ENCODE data around the gene S100A4.
"Not testable (repeated sequence)": the region's sequence is repeated elsewhere in the genome, so short reads cannot be mapped to it uniquely, and the experiment has no call there.

The S100A4 gene

DNA sequence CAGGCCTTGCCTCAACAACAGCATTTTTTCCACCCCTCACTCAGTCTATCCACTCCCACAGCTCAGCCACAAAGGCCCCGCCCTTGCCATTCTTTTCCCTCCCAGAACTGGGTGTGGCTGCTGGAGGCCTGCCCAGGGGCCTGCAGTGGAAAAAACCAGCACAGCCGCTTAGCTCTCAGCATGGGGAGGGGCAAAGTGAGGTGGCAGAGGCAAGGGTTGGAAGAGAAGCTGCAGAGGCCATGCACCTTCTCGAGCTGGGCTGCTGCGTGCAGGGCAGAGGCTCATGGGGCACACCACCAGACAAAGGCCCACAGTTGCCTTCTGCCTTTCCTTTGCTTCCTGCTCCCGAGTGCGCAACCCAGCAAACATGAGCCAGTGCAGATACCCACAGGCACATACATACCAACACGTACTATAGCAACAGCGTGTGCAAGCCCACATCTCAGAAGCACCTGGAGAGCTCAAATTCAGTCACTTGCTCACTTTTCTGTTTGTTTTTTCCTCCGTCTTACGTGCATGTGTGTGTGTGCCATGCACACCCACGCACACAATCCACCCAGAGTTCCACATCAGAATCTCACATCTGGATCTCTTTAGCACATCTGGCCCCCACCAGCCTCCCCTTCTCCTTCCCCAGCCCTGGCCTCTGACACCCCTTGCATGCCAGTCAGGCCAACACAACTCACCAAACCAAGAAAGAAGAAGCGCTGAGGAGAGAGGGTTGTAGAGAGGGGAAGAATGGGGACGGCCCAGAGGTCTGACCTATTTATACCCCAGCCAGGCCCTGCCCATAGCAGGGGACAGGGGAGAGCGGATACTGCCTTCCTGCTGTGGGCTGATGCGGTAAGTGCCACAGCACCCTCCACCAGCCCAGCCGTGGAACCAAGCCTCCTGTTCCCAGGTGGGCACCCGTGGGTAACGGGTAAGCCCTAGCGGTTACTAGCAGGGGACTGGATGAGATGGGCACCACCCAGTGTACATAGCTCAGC lies at the start of gene S100A4:
Gene S100A4, minus strand, starts transcription at position 740 of the 989 bp plus-strand sequence. CDS start 1,012 bp downstream, outside the sequence.
- DNase-seq (ENCODE audit: low read depth), result peak; percentile 83

DNA sequence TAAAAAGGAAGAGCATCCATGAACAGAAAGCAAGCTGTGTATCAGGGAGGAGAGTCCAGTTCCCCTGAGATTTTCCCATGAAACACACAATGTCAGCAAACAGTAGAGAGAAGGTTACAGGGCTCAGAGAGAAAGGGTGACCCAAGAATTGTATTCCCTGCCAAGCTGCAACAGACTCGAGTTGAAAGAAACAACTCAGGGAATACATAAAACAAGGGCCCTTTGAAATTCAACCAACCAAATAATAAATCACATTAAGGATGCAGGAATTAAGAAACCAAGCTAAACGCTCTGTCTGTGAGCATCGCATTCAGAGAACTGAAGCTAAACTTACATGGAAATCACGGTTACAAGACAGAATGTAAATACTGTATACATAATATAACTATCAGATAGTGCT lies 47.1 kb upstream of the S100A4 start:
- DNase-seq (ENCODE audit: low read depth), result no peak

DNA sequence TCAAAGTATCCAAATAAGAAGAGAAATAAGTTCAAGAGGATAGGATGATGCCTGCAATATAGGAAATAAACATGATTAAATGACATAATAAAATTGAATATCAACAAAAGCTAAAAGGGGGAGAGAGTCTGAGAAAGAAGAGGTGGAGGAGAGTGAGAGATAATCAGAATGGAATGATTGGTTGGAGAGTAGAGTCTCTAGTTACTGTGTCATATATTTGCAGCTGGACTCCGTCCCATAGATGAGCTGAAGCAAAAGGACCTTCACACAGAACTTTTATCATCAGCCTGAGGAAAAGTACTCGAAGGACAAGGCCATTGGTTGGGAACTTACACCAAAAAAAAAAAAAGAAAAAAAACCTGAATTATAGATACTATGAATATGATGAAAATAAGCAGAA lies 42.9 kb upstream of the S100A4 start:
- no peak for DNase-seq (ENCODE audit: low read depth)

DNA sequence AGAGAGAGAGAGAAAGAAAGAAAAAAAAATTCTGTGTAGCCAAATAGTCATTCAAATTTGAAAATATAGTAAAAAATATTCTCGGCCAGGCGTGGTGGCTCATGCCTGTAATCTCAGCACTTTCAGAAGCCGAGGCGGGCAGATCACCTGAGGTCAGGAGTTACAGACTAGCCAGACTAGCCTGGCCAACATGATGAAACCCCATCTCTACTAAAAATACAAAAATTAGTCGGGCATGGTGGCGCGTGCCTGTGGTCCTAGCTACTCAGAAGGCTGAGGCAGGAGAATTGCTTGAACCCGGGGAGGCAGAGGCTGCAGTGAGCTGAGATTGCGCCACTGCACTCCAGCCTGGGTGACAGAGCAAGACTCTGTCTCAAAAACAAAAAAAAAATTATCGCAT lies 42.4 kb upstream of the S100A4 start:
- DNase-seq (ENCODE audit: low read depth), result not testable (repeated sequence)

DNA sequence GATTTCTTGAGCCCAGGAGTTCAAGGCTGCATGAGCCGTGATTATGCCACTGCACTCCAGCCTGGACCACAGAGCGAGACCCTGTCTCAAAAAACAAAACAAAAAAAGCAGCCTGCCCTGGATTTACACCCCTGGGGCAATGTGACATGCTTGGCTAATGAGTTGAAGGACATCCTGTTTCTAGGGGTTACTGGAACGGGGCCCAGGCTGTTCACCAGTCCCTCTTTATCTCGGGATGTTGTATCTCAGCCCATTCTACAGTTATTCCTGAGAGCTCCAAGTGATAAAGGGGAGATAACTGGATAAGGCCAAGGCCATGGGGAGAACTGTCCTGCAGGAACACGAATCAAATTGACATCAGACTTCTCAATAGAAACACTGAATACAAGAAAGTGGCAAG lies 41.7 kb upstream of the S100A4 start:
- no peak for DNase-seq (ENCODE audit: low read depth)

DNA sequence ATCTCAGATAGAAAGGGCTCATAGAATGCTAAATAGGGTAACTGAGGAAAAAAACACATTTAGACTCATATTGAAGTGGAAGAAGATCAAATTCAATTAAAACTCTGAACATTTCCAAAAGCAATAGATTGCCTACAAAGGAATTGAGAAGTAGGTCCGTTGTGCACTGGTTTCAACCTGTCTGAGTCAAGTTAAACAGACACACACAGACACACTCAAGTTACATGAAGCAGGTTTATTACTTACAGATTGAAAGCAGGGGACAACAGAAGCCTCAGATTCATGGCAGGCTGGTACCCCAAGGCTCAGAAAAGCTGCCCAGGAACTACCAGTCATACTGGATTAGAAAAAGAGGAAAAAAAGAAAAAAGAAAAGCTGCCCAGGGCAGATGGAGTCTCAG lies 40.7 kb upstream of the S100A4 start:
- DNase-seq (ENCODE audit: low read depth), result no peak

DNA sequence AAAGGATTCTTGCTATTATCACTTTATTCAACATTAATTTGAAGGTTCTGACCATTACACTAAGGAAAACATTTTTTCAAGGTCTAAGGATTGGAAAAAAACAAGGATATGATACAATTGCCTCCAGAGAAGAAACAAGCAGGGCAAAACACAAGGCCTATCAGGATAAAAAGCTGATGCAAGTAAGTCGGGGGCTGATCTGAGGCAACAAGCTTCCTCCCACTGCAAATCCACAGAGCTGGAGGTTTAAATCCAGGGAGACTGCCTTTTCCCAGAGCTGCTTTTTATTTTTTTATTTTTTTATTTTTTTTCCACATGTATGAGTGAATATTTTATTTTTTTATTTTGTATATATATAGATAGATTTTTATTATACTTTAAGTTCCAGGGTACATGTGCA lies 39.4 kb upstream of the S100A4 start:
- DNase-seq (ENCODE audit: low read depth), result no peak

DNA sequence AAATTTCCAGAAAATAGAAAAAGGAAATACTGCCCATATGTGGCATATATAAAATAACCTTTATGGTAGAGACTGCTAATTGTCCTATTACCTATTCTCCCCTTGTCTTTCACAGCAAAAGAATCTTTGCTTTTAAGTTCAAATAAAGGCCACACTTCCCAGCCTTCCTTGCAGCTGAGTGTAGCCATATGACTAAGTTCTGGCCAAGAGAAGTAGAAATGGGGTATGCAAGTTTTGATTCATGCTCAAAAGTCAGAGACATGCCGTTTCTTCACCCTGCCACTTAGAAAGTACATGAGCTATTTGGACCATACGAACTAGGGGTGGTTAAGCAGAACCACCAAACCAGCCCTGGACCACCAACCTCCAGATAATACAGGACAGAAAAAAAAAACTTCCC lies 38.4 kb upstream of the S100A4 start:
- DNase-seq (ENCODE audit: low read depth), result no peak

DNA sequence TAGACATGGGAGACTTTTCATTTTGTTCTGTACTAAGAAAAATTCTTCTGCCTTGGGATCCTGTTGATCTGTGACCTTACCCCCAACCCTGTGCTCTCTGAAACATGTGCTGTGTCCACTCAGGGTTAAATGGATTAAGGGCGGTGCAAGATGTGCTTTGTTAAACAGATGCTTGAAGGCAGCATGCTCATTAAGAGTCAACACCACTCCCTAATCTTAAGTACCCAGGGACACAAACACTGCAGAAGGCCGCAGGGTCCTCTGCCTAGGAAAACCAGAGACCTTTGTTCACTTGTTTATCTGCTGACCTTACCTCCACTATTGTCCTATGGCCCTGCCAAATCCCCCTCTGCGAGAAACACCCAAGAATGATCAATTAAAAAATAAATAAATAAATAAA lies 37.9 kb upstream of the S100A4 start:
- not testable (repeated sequence) for DNase-seq (ENCODE audit: low read depth)

DNA sequence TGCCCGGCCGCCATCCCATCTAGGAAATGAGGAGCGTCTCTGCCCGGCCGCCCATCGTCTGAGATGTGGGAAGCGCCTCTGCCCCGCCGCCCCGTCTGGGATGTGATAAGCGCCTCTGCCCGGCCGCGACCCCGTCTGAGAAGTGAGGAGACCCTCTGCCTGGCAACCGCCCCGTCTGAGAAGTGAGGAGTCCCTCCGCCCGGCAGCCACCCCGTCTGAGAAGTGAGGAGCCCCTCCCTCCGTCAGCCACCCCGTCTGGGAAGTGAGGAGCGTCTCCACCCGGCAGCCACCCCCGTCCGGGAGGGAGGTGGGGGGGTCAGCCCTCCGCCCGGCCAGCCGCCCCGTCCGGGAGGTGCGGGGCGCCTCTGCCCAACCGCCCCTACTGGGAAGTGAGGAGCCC lies 37.2 kb upstream of the S100A4 start:
- DNase-seq (ENCODE audit: low read depth), result not testable (repeated sequence)

DNA sequence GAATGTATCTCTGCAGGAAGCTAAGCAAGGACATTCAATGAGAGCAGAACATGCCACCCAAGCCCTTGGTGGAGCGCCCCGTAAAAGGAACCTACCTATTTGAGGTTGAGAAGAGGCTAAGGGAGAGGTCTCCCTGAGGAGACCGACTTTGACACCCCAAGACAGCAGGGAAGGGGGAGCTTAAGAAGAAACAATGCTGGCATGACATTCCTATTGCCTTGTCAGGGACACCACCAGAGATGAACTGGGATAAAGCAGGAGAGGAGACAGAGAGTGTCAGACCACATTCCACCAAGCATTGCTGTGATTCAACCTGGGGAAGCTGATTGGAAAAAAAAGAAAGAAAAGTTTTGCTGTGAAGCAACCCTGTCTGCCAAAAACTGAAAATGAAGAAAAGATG lies 33.3 kb upstream of the S100A4 start:
- DNase-seq (ENCODE audit: low read depth), result no peak

DNA sequence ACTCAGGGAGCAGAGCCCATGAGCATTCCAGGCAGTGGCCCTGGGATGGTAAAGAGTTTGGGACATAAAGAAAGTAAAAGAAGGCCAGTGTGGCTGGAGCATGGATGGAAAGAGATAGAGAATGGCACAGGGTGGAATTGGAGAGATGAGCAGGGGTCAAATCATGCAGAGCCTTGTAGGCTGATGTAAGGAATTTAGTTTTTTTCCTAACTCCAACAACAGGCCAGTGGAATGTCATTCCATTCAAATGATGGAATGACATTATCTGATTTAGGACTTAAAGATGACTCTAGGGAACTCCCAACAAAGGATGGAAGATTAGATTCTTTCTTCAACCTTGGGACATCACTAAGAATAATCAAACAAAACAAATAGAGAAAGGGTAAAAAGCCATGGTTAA lies 32.9 kb upstream of the S100A4 start:
- DNase-seq (ENCODE audit: low read depth), result no peak

DNA sequence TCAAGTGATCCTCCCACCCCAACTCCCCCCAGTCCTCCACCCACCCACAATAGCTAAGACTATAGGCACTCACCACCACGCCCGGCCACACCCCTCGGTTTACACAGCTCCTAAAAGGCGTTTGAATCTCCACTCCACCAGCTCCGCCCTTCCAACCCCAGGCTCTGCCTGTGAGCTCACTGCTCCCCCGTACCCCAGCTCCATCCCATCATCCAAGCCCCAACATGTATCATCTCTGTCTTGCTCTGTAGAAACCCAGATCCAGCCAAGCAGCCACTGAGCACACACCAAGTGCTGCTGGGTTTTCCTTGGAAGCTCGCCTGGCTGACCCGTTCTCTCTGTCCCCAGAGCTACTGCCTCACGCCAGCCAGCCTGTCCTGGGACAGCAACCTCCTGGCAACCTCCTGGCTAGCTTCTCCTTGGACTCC lies 32.0 kb upstream of the S100A4 start:
- DNase-seq (ENCODE audit: low read depth), result no peak

DNA sequence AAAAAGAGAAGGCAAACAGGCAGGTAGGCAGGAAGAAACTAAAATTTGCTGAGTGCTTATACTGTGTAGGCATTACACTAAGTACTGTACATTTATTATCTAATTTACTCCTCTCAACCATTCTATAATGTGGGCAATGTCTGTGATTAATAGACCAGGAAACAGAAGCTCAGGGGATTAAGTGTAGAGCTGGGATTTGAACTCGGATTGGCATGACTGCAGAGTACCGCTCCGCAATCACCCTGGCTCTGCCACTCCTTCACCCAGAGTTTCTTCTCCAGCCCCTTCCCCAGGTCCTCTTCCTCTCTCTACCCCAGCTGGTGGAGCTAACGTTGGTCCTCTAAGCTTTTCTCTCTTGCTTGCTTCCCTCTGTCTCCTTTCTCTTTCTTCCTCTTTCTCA lies 31.5 kb upstream of the S100A4 start:
- DNase-seq (ENCODE audit: low read depth), result no peak

DNA sequence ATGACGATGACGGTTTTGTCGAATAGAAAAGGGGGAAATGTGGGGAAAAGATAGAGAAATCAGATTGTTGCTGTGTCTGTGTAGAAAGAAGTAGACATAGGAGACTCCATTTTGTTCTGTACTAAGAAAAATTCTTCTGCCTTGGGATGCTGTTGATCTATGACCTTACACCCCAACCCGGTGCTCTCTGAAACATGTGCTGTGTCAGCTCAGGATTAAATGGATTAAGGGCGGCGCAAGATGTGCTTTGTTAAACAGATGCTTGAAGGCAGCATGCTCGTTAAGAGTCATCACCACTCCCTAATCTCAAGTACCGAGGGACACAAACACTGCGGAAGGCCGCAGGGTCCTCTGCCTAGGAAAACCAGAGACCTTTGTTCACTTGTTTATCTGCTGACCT lies 29.9 kb upstream of the S100A4 start:
- DNase-seq (ENCODE audit: low read depth), result not testable (repeated sequence)

DNA sequence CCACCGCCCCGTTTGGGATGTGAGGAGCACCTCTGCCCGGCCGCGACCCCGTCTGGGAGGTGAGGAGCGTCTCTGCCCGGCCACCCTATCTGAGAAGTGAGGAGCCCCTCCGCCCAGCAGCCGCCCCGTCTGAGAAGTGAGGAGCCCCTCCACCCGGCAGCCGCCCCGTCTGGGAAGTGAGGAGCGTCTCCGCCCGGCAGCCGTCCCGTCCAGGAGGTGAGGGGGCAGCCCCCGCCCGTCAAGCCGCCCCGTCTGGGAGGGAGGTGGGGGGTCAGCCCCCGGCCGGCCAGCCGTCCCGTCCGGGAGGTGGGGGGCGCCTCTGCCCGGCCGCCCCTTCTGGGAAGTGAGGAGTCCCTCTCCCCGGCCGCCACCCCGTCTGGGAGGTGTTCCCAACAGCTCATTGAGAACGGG lies 29.5 kb upstream of the S100A4 start:
- not testable (repeated sequence) for DNase-seq (ENCODE audit: low read depth)

DNA sequence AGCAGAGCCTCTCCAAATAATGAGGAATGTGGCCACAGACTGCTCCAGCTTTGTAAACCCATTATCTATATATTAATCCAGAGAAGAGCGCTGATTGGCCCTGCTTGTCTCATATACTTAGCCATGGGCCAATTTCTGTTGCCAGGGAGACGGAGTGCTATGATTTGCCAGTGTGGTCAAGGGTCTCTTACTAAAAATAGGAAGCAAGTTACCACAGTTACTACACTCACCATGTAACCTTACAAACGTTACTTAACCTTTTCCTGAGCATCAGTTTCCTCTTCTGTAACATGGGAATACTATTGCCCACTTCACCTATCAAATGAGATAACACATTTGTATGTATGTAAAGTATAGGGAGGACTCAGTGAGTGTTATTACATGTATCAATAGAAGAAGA lies 27.7 kb upstream of the S100A4 start:
- no peak for DNase-seq (ENCODE audit: low read depth)

DNA sequence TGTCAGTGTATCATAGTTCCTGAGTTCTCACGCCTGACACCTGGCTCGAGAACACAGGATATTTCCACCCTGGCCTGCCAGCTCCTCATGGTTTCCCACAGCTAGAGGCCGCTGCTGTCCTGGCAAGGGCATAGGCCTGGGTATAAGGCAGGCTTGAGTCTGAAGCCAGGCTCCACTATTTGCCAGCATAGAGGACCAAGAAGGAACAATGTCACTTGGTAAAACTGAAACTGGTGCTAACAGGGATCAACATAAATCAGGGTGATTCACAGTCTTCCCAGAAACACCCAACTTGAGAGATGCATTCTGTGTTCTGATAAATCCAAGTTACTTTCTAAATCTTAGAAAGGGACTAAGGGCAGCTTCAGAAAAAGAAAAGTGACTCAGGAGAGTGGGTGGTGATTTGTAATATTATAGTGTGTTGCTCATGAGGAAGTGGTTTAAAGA lies 27.0 kb upstream of the S100A4 start:
- no peak for DNase-seq (ENCODE audit: low read depth)

DNA sequence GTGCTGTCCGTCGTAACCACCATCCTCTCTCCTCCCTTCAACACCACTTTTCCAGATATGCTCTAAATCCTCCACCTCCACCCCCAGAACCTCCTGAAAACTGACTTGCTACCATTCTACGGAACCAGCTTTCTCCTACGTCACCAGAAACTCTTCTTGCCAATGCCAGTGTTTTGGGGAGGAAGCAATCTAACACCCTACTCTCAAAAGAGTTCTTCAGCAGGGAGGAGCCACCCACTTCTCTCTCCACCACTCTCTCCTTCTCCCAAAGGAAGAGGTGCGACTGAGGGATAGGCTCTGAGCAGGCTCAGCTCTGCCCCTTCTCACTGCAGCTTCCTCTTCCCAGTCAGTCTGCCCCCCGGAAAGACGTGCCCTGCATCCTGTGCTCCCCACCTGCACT lies 26.1 kb upstream of the S100A4 start:
- no peak for DNase-seq (ENCODE audit: low read depth)

DNA sequence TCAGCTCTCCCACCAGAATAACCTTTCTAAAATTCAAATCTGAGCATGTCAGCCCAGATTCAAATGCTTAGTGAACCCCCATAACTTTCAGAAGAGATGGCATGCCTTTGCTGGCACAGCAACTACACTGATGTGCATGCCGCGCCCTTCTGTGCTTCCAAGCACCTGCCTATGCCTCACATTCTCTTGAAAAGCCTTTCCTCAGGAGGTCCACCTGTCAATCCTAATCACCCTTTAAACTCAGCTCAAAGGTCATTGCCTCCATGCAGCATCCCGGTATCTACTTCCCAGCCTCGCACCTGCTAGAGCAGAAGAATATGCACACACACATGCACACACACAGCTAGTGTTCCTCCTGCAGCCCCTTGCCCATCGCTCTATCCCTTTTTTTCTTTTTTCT lies 25.3 kb upstream of the S100A4 start:
- DNase-seq (ENCODE audit: low read depth), result no peak

DNA sequence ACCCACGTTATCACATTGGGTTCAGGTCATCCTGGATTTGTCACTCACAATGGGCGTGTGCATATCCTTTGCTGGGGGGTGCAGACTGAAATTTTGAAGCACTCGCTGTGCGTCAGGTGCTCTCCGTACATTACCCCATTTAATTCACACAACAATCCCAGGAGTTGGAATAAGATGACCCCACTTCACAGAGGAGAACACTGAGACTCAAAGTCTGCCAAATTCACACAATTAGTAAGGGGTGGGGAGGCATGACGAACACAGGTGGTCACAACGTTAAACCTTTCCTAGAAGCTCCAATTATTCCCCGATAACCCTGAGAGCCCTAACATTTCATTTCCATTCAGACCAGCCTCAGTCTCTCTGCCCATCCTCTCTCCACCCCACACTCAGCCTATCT lies 23.9 kb upstream of the S100A4 start:
- no peak for DNase-seq (ENCODE audit: low read depth)

DNA sequence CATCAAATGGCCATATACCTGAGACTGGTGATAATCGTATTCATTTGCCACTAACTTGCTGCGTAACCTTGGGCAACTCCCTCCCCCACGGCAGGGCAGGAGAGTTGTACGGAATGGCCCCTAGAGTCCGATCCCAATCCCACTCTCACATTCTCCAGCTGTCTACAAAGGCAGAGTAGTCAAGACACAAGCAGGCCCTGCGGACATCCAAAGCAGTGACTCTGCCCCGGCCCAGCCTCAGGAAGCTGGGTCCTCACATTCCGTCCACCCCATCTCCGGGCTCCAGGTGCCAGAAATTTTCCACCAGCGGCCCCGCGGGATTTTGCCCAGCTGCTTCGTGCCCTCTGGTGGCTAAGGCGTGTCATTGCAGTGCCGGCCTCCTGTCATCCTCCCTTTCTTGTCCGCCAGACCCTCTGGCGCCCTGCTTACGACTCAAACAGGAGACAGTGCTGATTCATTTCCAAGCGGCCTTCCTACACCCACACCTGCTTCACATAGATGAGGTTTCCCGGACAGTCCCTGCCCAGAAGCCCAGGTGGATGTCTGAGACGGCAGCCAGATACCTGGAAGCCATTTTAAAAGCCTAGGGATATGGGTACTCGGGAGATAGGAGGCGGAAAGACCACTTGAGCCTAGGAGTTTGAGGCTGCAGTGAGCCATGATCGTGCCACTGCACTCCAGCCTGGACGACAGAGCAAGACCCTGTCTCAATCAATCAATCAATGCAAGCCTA lies 22.9 kb upstream of the S100A4 start:
- DNase-seq (ENCODE audit: low read depth), result peak; percentile 64
